Neural crest cell (in vitro differentiated cells): Measurements from ENCODE around the gene ARID3A. TPM values are rescaled to one million over a fixed set of nuclear protein-coding genes. Genes with fewer than 3 reads are reported as not detected.

Experiments used
- DNase-seq: peaks from one replicate; pipeline ENCODE4 v3.0.0; 2021; ENCODE audit warnings: low read depth, mixed read lengths, low spot score
- H3K27ac Mint-ChIP-seq: one replicate; pipeline ENCODE4 v1.8.0; 2021; ENCODE audit warnings: mild to moderate bottlenecking, mixed read lengths; ENCODE audit not compliant: unreplicated experiment
- H3K27me3 Mint-ChIP-seq: 2 replicates; pipeline ENCODE4 v1.8.0; 2021; ENCODE audit warnings: low read depth, mild to moderate bottlenecking, mixed read lengths
- H3K36me3 Mint-ChIP-seq: 2 replicates; pipeline ENCODE4 v1.8.0; 2021; ENCODE audit warnings: low read depth, mild to moderate bottlenecking, mixed read lengths
- H3K4me1 Mint-ChIP-seq: 2 replicates; pipeline ENCODE4 v1.8.0; 2021; ENCODE audit warnings: mixed read lengths
- H3K4me3 Mint-ChIP-seq: one replicate; pipeline ENCODE4 v1.8.0; 2021; ENCODE audit warnings: mild to moderate bottlenecking, mixed read lengths
- H3K9me3 Mint-ChIP-seq: 2 replicates; pipeline ENCODE4 v1.8.0; 2021; ENCODE audit warnings: mixed read lengths
- CTCF ChIP-seq: fragments of 200-600 bp; sonication (generic); conservative IDR thresholded peaks from 2 replicates; pipeline ENCODE4 v1.5.0; 2021; ENCODE audit warnings: antibody characterized with exemption, mild to moderate bottlenecking
- total RNA-seq: library from RNA; stranded (reverse); gene quantifications from 2 replicates; pipeline ENCODE4 v1.2.1, GENCODE V29; 2021

Gene ARID3A
- total RNA-seq, 1 donor from 2014 or later, result 48.4 TPM

- no peak for DNase-seq
- H3K9me3 Mint-ChIP-seq, result no peaks in the 10 kb centered on the region
- peaks cover 4% of the 10 kb centered on the region for H3K4me1 Mint-ChIP-seq
- peaks cover 2% of the 10 kb centered on the region for H3K36me3 Mint-ChIP-seq
- TF ChIP-seq CTCF, result no peak
- no peak overlapping the region for H3K27ac Mint-ChIP-seq
- peaks cover 55% of the 10 kb centered on the region for H3K27me3 Mint-ChIP-seq
- no peak overlapping the region for H3K4me3 Mint-ChIP-seq
Observed at GRCh38 chr19:996051-996838, 70.4 kb downstream of the ARID3A start.

- Mint-ChIP-seq H3K27me3 (peaks cover 71% of the 10 kb centered on the region), H3K4me1 (peaks cover 4% of the 10 kb centered on the region), H3K27ac (no peak overlapping the region), H3K4me3 (peak overlapping the region; percentile 72), H3K9me3 (no peaks in the 10 kb centered on the region), H3K36me3 (peaks cover 3% of the 10 kb centered on the region)
- no peak for DNase-seq
- no peak for TF ChIP-seq CTCF
Observed at GRCh38 chr19:998064-998463, 72.2 kb downstream of the ARID3A start.

- H3K27me3 Mint-ChIP-seq, result peaks cover 73% of the 10 kb centered on the region
- peaks cover 3% of the 10 kb centered on the region for H3K36me3 Mint-ChIP-seq
Observed at GRCh38 chr19:999379-999719, 73.5 kb downstream of the ARID3A start.

GRCh38 chr19:1000095-1000494, 74.3 kb downstream of the ARID3A start, which contains the start of gene GRIN3B:
TSS of gene GRIN3B (plus strand) at chr19:1000419. CDS start at chr19:1000438, 19 bp downstream.
- peak; percentile 69 for TF ChIP-seq CTCF
- peaks cover 4% of the 10 kb centered on the region for H3K4me1 Mint-ChIP-seq
- no peaks in the 10 kb centered on the region for H3K9me3 Mint-ChIP-seq
- peaks cover 74% of the 10 kb centered on the region for H3K27me3 Mint-ChIP-seq
- H3K27ac Mint-ChIP-seq, result no peak within 1 kb of the TSS
- peak within 1 kb of the TSS; percentile 77 for H3K4me3 Mint-ChIP-seq
- peaks cover 3% of the 10 kb centered on the region for H3K36me3 Mint-ChIP-seq
- peak; percentile 54 for DNase-seq

More at GRCh38 chr19:999379-999719, 73.5 kb downstream of the ARID3A start:
- Mint-ChIP-seq H3K4me3 (peak overlapping the region; percentile 77), H3K27ac (no peak overlapping the region), H3K4me1 (peaks cover 4% of the 10 kb centered on the region), H3K9me3 (no peaks in the 10 kb centered on the region)
- no peak for TF ChIP-seq CTCF
- no peak for DNase-seq

- Mint-ChIP-seq H3K36me3 (peaks cover 3% of the 10 kb centered on the region), H3K9me3 (no peaks in the 10 kb centered on the region), H3K27ac (no peak overlapping the region), H3K27me3 (peaks cover 69% of the 10 kb centered on the region), H3K4me3 (no peak overlapping the region), H3K4me1 (peaks cover 4% of the 10 kb centered on the region)
- DNase-seq, result no peak
- TF ChIP-seq CTCF, result no peak
Observed at GRCh38 chr19:1000591-1001537, 75.0 kb downstream of the ARID3A start.
